ENCODE measurements around the gene RGL1.

Gene RGL1

DNA sequence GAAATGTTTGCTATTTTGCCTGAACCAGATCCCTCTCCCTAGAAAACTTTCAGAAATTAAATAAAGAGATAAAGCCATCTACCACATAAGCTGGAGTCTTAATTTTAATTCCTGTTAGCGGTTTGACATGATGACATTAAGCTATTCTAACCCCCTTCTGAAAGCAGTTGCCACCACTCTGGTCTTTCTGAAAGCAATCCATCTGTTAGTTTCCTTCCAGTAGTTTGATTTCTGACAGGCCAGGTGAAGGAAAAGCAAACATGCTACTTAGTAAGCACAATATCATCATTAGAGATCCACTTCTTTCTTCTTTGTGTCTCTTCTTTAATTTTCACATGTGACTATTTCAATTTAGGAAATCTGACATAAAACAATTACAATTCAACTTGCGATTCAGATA, 39.9 kb downstream of the RGL1 start:
- H3K4me3 ChIP-seq (ENCODE audit: low read length) = no peak overlapping the region
- peak overlapping the region; percentile 30; the same call in 1 of the 2 replicates for H3K4me2 ChIP-seq (ENCODE audit: low read length)
- H3K9me3 ChIP-seq (ENCODE audit: control insufficient read depth, insufficient read depth, low read length) = no peaks in the 10 kb centered on the region
- no peaks in the 10 kb centered on the region for H3K36me3 ChIP-seq (ENCODE audit: control insufficient read depth, low read length)
- peaks cover 59% of the 10 kb centered on the region for H3K4me1 ChIP-seq (ENCODE audit: control insufficient read depth, low read length)
- peaks cover 22% of the 10 kb centered on the region for H3F3A ChIP-seq (ENCODE audit: control insufficient read depth, insufficient read depth)
- H3K27me3 ChIP-seq (ENCODE audit: control insufficient read depth, low read length) = no peaks in the 10 kb centered on the region
- peak overlapping the region; percentile 39 for H3K27ac ChIP-seq (ENCODE audit: low read depth, low read length)
- TF ChIP-seq, protein P1, sequence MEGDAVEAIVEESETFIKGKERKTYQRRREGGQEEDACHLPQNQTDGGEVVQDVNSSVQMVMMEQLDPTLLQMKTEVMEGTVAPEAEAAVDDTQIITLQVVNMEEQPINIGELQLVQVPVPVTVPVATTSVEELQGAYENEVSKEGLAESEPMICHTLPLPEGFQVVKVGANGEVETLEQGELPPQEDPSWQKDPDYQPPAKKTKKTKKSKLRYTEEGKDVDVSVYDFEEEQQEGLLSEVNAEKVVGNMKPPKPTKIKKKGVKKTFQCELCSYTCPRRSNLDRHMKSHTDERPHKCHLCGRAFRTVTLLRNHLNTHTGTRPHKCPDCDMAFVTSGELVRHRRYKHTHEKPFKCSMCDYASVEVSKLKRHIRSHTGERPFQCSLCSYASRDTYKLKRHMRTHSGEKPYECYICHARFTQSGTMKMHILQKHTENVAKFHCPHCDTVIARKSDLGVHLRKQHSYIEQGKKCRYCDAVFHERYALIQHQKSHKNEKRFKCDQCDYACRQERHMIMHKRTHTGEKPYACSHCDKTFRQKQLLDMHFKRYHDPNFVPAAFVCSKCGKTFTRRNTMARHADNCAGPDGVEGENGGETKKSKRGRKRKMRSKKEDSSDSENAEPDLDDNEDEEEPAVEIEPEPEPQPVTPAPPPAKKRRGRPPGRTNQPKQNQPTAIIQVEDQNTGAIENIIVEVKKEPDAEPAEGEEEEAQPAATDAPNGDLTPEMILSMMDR (IDR thresholded peaks at IDR 0.05; ENCODE audit: low read depth, low read length, poor library complexity, severe bottlenecking) = no peak
- TF ChIP-seq EZH2phosphoT487 (IDR thresholded peaks at IDR 0.05; ENCODE audit: borderline replicate concordance, low read length) = no peak
- no peaks in the 10 kb centered on the region for H3K79me2 ChIP-seq (ENCODE audit: control insufficient read depth, low read length)
- H3K9me2 ChIP-seq (replicated peaks; ENCODE audit: control insufficient read depth, low read length) = no peaks in the 10 kb centered on the region
- H4K20me1 ChIP-seq (ENCODE audit: control insufficient read depth, insufficient read depth, low read depth, low read length) = no peaks in the 10 kb centered on the region

DNA sequence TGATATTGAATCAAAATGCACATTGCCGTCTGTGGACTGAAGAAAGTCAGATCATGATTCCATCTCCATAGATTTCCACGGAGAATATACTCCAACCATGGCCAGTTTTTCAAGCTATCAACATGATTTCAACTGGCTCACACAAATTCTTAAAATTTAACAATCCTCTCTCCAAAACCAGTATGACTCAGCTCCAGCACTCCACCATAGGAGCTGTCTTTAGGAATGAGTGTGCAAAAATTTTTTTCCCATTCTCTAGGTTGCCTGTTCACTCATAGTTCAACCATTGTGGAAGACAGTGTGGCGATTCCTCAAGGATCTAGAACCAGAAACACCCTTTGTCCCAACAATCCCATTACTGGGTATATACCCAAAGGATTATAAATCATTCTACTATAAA, 40.8 kb downstream of the RGL1 start:
- Histone ChIP-seq H3K79me2 (ENCODE audit: control insufficient read depth, low read length) (no peaks in the 10 kb centered on the region), H3K27ac (ENCODE audit: low read depth, low read length) (no peak overlapping the region), H3K4me1 (ENCODE audit: control insufficient read depth, low read length) (peaks cover 59% of the 10 kb centered on the region), H3K9me3 (ENCODE audit: control insufficient read depth, insufficient read depth, low read length) (no peaks in the 10 kb centered on the region), H3K4me3 (ENCODE audit: low read length) (no peak overlapping the region), H3K4me2 (ENCODE audit: low read length) (no peak overlapping the region), H3K36me3 (ENCODE audit: control insufficient read depth, low read length) (no peaks in the 10 kb centered on the region), H3K9me2 (replicated peaks; ENCODE audit: control insufficient read depth, low read length) (no peaks in the 10 kb centered on the region), H3F3A (ENCODE audit: control insufficient read depth, insufficient read depth) (peaks cover 22% of the 10 kb centered on the region), H3K27me3 (ENCODE audit: control insufficient read depth, low read length) (no peaks in the 10 kb centered on the region), H4K20me1 (ENCODE audit: control insufficient read depth, insufficient read depth, low read depth, low read length) (no peaks in the 10 kb centered on the region)
- TF ChIP-seq, protein P1 (IDR thresholded peaks at IDR 0.05; ENCODE audit: low read depth, low read length, poor library complexity, severe bottlenecking) = no peak
- no peak for TF ChIP-seq EZH2phosphoT487 (IDR thresholded peaks at IDR 0.05; ENCODE audit: borderline replicate concordance, low read length)

DNA sequence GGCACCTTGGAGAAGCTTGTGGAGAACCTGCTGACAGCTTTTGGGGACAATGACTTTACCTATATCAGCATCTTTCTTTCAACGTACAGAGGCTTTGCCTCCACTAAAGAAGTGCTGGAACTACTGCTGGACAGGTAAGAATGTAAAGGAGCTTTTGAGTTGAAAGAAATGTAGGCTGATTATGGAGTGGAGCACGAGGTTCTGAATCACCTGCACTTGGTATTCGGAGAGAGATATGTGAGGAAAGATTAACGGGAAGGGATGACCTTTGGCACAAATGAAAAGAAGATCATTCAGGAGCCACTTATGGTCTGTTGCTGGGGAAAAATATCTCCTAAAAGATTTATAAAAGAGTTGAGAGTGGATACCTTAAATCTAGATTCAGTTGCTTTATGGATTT, 42.7 kb downstream of the RGL1 start:
- Histone ChIP-seq H3K27ac (ENCODE audit: low read depth, low read length) (no peak overlapping the region), H3K9me2 (replicated peaks; ENCODE audit: control insufficient read depth, low read length) (no peaks in the 10 kb centered on the region), H3K4me2 (ENCODE audit: low read length) (no peak overlapping the region), H3K79me2 (ENCODE audit: control insufficient read depth, low read length) (no peaks in the 10 kb centered on the region), H3K4me3 (ENCODE audit: low read length) (no peak overlapping the region), H3K36me3 (ENCODE audit: control insufficient read depth, low read length) (no peaks in the 10 kb centered on the region), H3K27me3 (ENCODE audit: control insufficient read depth, low read length) (no peaks in the 10 kb centered on the region), H3K9me3 (ENCODE audit: control insufficient read depth, insufficient read depth, low read length) (no peaks in the 10 kb centered on the region), H3K4me1 (ENCODE audit: control insufficient read depth, low read length) (peaks cover 40% of the 10 kb centered on the region), H4K20me1 (ENCODE audit: control insufficient read depth, insufficient read depth, low read depth, low read length) (no peaks in the 10 kb centered on the region), H3F3A (ENCODE audit: control insufficient read depth, insufficient read depth) (peaks cover 21% of the 10 kb centered on the region)
- TF ChIP-seq, protein P1 (IDR thresholded peaks at IDR 0.05; ENCODE audit: low read depth, low read length, poor library complexity, severe bottlenecking) = no peak
- TF ChIP-seq EZH2phosphoT487 (IDR thresholded peaks at IDR 0.05; ENCODE audit: borderline replicate concordance, low read length) = no peak

DNA sequence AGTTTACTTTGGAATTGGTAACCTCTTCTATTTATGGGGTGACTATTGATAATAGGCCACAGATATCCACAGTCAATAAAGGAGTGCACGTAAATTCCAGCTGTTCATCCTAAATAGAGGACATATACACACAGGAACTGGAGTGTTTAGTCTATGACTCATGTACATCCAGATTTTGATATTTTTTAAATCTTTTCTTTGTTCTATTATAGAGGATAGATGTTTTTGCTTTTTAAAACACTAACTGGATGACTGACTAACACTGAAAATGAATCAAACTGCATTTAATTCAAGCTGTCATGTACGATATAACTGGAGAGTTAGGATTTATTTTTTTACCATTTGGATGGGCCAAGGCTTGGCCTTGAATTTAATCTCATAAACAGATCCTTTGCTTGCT, 45.9 kb downstream of the RGL1 start:
- Histone ChIP-seq H3K4me2 (ENCODE audit: low read length) (no peak overlapping the region), H3K9me3 (ENCODE audit: control insufficient read depth, insufficient read depth, low read length) (no peaks in the 10 kb centered on the region), H3K9me2 (replicated peaks; ENCODE audit: control insufficient read depth, low read length) (no peaks in the 10 kb centered on the region), H3K79me2 (ENCODE audit: control insufficient read depth, low read length) (no peaks in the 10 kb centered on the region), H4K20me1 (ENCODE audit: control insufficient read depth, insufficient read depth, low read depth, low read length) (no peaks in the 10 kb centered on the region), H3K36me3 (ENCODE audit: control insufficient read depth, low read length) (no peaks in the 10 kb centered on the region), H3F3A (ENCODE audit: control insufficient read depth, insufficient read depth) (no peaks in the 10 kb centered on the region), H3K4me1 (ENCODE audit: control insufficient read depth, low read length) (peaks cover 9% of the 10 kb centered on the region), H3K27me3 (ENCODE audit: control insufficient read depth, low read length) (no peaks in the 10 kb centered on the region), H3K4me3 (ENCODE audit: low read length) (no peak overlapping the region), H3K27ac (ENCODE audit: low read depth, low read length) (no peak overlapping the region)
- TF ChIP-seq, protein P1 (IDR thresholded peaks at IDR 0.05; ENCODE audit: low read depth, low read length, poor library complexity, severe bottlenecking) = no peak
- no peak for TF ChIP-seq EZH2phosphoT487 (IDR thresholded peaks at IDR 0.05; ENCODE audit: borderline replicate concordance, low read length)

All from DOHH2 (cell line).